NCI-H1105 (cell line): ENCODE data around the gene SLC22A23.

Source experiments
- DNase-seq: peaks from one replicate; lab custom pipeline; 2025; lab: John Stamatoyannopoulos, UW

The SLC22A23 gene

GRCh38 chr6:3471711-3472110, 14.9 kb upstream of the SLC22A23 start:
- DNase-seq = no peak

DNA sequence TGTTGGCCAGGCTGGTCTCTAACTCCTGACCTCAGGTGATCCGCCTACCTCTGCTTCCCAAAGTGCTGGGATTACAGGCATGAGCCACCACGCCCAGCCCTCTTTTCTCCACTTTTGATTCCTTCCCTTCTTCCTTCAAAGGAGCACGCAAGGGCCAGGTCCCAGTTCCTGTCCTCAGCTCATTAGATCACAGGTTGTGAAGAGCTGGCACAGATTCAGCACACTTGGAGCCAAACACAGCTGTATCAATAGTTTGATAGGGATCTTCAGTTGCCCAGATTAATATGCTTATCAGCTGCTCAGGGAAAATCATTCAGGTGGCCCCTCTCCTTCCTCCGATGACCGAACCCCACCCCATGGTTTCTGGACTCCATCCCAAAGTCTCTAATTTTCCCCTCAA, 14.4 kb upstream of the SLC22A23 start:
- no peak for DNase-seq

GRCh38 chr6:3468585-3468984, 11.7 kb upstream of the SLC22A23 start:
- no peak for DNase-seq

DNA sequence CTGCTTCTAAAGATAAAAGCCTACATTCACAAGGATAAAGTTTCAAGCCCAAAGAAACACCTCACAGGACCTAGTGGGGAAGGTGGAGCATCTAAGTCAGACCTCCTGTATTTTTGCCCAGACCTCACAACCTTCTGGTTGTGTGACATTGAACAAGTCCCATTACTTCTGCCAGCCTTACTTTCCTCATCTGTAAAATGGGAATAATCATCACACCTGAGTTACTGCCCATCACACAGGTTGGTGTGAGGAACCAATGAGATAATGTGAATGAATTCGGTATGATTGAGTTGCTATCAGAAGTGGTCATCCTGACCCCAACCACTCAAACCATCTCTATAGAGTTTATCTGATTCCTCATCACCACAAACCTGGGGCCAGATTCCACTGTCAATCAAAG, 11.1 kb upstream of the SLC22A23 start:
- no peak for DNase-seq

DNA sequence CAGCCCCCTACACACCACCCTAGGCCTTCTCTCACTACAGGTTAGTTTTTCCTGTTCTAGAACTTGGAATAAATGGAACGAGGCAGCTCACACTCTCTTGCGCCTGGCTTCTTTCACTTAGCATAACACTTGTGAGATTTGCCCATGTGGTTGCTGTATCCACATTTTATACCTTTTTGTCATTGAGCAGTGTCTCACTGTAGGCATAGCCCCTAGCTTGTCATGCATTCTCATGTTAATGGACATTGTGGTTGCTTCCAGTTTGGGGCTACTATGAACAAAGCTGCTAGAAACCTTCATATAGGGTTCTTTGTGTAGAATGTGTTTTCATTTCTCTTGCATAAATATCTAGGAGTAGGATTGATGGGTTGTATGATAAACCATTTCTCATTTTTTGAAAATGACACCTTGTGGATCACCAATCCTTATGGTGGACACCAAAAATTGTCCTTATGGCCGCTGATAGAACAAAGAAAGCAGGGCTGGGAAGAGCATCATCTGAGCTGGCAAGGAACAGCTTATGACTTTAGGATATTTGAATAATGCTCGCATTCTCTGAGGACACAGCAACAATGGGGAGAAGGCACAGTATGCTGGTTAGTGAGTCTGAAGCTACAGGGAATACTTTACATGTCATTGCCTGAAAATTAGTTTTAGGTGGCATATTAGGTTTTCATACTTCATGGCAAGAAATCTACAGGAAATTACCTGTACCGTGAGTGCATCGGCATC, 9.8 kb upstream of the SLC22A23 start:
- no peak for DNase-seq

- no peak for DNase-seq
Measured at GRCh38 chr6:3460253-3460652, 3.4 kb upstream of the SLC22A23 start.

DNA sequence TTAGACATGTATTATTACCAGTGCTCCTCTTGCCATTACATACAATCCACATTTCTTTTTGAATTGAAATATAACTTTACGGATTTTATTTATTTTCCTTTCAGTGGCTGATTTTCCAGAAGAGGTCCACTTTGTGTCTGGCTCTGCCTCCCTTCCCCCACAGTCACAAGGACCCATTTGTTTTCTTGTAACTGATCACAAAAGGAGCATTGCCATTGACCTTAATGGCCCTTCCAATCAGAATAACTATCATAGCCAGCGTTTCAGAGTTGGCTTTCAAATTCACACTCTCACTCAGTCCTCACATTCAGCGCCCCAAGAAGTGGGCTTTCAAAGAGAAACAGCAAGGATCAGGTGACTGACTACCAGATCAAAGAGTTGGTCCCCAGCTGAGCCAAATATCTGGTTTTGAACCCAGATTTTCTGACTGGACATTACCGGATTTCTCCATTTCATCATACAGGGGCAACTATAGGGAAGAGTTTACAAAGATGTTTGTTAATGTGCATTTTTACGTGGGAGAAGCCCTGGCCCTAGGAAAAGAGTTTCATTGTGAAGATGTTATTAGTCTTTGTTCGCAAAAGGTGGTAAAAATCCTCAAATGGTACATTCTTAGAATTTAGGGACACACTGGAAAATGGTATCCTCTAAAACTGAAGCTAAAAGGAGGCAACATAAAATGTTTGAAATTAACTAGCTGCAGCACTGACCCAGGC, 2.0 kb upstream of the SLC22A23 start:
- DNase-seq = no peak

DNA sequence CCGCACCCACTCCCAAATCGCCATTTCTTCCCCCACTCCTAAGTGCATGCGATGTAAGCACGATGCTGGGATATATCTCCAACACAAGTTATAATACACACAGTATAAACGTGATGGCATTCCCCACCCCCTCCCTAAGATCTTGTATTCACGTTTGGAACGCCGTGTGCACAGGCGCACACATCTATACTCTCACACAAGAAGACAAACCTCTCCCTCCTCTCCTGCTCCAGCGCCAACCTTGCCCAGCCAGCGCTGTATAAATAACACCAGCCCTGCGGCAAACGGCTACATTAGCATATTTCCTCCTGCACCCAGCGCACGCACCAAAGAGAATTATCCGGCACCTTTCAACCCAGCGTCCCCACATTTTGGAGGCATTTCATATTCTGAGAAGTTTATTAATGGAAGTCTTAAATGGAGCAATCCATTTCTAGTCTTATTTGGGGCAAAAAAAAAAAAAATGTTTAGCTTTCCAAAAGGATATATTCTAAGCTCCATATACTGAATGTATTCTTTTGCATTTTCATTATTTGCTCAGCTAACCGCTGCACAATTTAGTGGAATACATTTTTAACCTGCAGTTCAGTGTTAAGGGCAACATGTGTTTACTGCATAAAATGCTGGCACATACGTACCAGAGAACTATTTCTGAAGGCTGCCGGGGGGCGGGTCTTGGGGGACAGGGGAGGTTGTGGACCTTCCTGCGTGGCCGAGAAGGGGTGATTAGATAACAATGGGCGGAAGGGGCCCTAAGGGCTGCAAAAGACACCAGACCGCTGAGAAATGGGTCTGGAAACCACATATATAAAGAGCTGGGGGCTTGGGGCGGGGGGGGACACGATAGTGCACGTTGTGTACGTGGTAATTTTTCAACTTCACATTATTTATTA, 1.1 kb upstream of the SLC22A23 start:
- DNase-seq = peak; percentile 64

- no peak for DNase-seq
Measured at GRCh38 chr6:3456395-3456897, 404 bp downstream of the SLC22A23 start.

GRCh38 chr6:3455569-3456394, 1.1 kb downstream of the SLC22A23 start:
- no peak for DNase-seq

DNA sequence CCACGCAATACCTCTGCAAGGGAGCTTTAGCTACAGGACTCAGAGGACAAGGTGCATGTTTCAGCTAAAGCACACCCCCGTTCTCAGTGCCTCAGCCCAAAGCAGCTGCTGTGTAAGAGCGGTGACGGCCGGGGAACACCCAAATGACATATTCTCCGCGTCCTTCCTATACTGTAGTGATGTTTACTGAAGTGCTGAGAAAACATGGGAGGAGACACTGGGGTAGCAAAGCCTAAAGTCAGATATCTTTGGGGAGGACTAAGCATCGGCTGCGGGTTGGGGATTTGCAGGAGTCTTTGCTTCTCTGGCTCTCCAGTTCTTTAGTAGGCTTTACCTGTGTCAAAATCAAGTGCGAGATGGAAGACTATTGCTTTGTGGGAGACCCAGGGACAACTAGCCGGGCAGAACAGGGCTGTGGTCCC, 1.7 kb downstream of the SLC22A23 start:
- peak; percentile 27 for DNase-seq

GRCh38 chr6:3454273-3455010, 2.4 kb downstream of the SLC22A23 start:
- no peak for DNase-seq

DNA sequence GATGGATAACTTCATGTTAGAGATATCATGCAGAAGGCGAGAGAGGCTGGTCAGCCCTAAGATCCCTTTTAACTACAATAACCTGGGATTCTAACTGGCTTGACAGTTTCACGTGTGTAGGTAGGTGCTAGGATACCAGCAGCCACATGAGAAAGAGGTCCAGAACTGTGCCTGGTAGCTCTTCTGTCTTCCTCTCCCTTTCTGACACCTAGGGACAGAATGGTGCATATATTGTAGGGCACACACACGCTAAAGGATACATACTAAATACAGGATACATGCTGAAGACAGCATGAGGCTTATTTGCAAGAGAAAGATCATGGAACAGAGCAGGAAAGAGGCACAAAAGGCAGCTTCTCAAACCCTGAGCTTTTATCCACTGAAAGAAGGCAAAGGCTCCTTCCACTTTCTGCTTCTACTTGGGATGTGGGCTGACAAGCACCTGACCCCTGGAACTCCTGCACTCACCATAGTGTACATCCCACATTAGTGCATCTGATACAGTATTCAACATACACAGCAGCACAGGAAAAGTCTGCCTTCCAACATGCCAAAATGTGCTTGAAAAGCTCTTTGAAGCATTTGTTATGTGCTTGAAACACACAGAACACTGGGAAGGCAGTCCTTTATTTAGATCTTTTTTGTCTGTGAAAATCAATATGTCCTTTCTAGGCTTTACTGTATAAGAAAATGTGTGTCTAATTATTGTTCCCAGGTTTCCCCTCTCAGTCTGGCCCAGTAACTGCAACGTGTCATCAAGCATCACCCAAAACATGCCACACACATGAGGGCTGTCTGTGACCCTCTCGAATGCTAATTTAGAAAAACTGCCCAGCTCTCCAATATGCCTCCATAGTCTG, 3.2 kb downstream of the SLC22A23 start:
- DNase-seq = no peak

DNA sequence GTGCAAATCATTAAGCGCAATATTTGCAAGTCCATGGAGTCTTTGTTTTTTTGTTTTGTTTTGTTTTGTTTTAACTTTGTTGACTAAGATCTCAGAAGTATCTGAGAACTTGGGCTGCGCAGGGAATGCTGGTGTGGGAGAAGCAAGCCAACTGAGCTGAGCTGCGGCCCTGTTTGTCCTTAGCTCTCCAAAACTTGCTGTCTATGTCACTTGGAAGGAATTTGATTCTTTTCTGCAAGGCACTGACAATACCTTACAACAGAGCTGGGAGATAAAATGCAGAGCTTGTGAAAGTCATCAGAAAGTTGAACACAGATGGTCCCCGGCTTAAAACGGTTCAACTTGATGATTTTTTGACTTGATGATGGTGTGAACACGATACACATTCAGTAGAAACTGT, 5.4 kb downstream of the SLC22A23 start:
- no peak for DNase-seq

DNA sequence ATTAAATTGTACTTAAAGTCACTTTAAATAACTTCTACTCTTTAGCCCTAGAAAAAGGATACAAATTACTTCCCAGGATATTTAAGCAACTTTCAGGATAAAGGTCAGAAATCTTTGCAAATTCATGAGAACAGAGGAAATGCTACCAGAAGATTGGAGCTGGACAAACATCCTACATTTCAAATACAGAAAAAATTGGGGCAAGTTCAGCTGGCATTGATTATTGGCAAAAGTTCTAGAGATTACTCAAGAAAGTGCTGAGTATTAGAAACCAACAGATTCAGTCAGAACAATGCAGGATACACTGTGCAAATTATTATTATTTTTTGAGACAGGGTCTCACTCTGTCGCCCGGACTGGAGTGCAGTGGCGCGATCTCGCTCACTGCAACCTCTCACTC, 6.0 kb downstream of the SLC22A23 start:
- DNase-seq = no peak

DNA sequence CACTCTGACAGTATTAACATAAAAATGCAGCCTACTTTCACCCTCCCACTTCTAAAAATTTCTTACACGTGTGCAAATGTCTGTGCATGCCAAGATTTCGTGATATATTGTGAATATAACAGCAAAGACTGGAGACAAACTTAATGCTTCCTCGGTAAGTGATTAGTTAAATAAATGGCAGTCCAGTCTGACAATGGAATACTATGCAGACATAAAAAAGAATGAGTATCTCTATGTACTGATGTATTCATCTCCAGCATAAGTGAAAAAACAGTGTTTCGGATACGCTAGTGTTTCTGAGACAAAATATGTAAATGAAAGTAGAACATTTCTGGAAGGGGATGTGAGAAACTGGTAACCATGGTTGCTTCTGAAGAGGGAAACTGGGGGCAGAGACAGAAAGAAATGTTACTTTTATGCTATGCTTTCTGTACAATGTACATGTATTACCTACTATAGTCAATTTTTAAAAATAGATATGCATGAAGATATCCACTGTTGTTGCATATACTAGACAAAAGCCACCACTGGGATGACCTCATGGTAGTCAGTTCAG, 7.0 kb downstream of the SLC22A23 start:
- DNase-seq = no peak

GRCh38 chr6:3449321-3449720, 7.5 kb downstream of the SLC22A23 start:
- no peak for DNase-seq

DNA sequence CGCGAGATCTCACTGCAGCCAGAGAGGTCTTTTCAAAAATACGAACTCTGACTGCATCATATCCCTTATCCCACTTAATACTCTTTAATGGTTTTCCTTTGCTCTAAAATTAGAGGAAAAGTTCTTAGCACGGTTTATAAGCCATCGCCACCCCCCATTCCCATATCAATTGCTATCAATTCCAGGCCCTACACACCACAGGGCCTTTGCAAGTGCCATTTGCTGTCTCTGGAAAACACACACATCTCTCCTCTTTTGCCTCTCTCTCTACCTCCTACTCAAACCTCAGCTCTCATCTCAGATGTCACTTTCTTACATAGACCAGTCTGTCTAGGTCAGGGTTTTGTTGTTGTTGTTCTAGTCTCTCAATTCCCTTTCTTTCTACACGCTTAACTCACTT, 9.8 kb downstream of the SLC22A23 start:
- DNase-seq = no peak

- no peak for DNase-seq
Measured at GRCh38 chr6:3446184-3446583, 10.7 kb downstream of the SLC22A23 start.
